Left forelimb (tissue), 1 donor: ENCODE measurements around the gene LRRC59.
A peak's percentile ranks its signal among the peaks of the same experiment; 100 is the strongest.

Experiments
- DNase-seq: peaks from one replicate; pipeline ENCODE4 v3.0.0-alpha.2; 2018; ENCODE audit warnings: low spot score

Gene LRRC59

GRCh38 chr17:50361561-50362480, 35.5 kb downstream of the LRRC59 start:
- no peak for DNase-seq

- no peak for DNase-seq
Observed at GRCh38 chr17:50360486-50361115, 36.7 kb downstream of the LRRC59 start.

- DNase-seq, result no peak
Observed at GRCh38 chr17:50359998-50360461, 37.3 kb downstream of the LRRC59 start.

- DNase-seq, result no peak
Observed at GRCh38 chr17:50359005-50359699, 38.2 kb downstream of the LRRC59 start.

- DNase-seq, result no peak
Observed at GRCh38 chr17:50358177-50358576, 39.1 kb downstream of the LRRC59 start.

GRCh38 chr17:50356892-50357510, 40.3 kb downstream of the LRRC59 start:
- no peak for DNase-seq

GRCh38 chr17:50356418-50356817, 40.9 kb downstream of the LRRC59 start:
- DNase-seq, result no peak

- DNase-seq, result no peak
Observed at GRCh38 chr17:50355701-50356341, 41.5 kb downstream of the LRRC59 start.

GRCh38 chr17:50355336-50355700, 42.0 kb downstream of the LRRC59 start:
- no peak for DNase-seq

- no peak for DNase-seq
Observed at GRCh38 chr17:50354776-50355175, 42.5 kb downstream of the LRRC59 start.

- DNase-seq, result peak; percentile 48
Observed at GRCh38 chr17:50354198-50354597, 43.1 kb downstream of the LRRC59 start.

- no peak for DNase-seq
Observed at GRCh38 chr17:50353600-50354195, 43.6 kb downstream of the LRRC59 start.

- DNase-seq, result no peak
Observed at GRCh38 chr17:50352693-50353599, 44.4 kb downstream of the LRRC59 start.

- DNase-seq, result peak; percentile 60
Observed at GRCh38 chr17:50352072-50352692, 45.1 kb downstream of the LRRC59 start.

GRCh38 chr17:50350733-50351132, 46.6 kb downstream of the LRRC59 start:
- peak; percentile 25 for DNase-seq

- DNase-seq, result peak; percentile 63
Observed at GRCh38 chr17:50349243-50349600, 48.1 kb downstream of the LRRC59 start.

GRCh38 chr17:50348522-50349242, 48.6 kb downstream of the LRRC59 start:
- DNase-seq, result peak; percentile 53

- no peak for DNase-seq
Observed at GRCh38 chr17:50347894-50348291, 49.4 kb downstream of the LRRC59 start.
